KMS-11 (cell line): Measurements from ENCODE around the gene POLR3GL.
A peak's percentile ranks its signal among the peaks of the same experiment; 100 is the strongest.

Experiments used
- H2AFZ ChIP-seq: fragments of 200-600 bp; sonication (generic); 2 replicates; pipeline ENCODE4 v1.6.1; 2016; ENCODE audit warnings: antibody characterized with exemption, mixed run types, low read depth
- H3K27ac ChIP-seq: fragments of 200-600 bp; sonication (generic); 2 replicates; pipeline ENCODE4 v1.6.1; 2016; ENCODE audit warnings: mild to moderate bottlenecking, mixed run types
- H3K27me3 ChIP-seq: fragments of 200-600 bp; sonication (generic); 2 replicates; pipeline ENCODE4 v1.6.1; 2017; ENCODE audit warnings: mild to moderate bottlenecking, low read depth, mixed run types, moderate library complexity; ENCODE audit not compliant: insufficient read depth
- H3K36me3 ChIP-seq: fragments of 200-600 bp; sonication (generic); 2 replicates; pipeline ENCODE4 v1.6.1; 2017; ENCODE audit warnings: mild to moderate bottlenecking, mixed run types; ENCODE audit not compliant: insufficient read depth
- H3K4me1 ChIP-seq: fragments of 200-600 bp; sonication (generic); 2 replicates; pipeline ENCODE4 v1.6.1; 2016; ENCODE audit warnings: mild to moderate bottlenecking, low read depth, mixed run types; ENCODE audit not compliant: poor library complexity, severe bottlenecking
- H3K4me2 ChIP-seq: fragments of 200-600 bp; sonication (generic); 2 replicates; pipeline ENCODE4 v1.7.0; 2016; ENCODE audit warnings: mild to moderate bottlenecking, mixed run types
- H3K4me3 ChIP-seq: fragments of 200-600 bp; sonication (generic); IDR thresholded peaks from 2 replicates; pipeline ENCODE4 v1.6.1; 2017; ENCODE audit warnings: low read depth, low read length, mixed read lengths; ENCODE audit not compliant: insufficient read depth
- H3K79me2 ChIP-seq: fragments of 200-600 bp; sonication (generic); 2 replicates; pipeline ENCODE4 v1.6.1; 2016; ENCODE audit warnings: low read depth, mixed run types; ENCODE audit not compliant: insufficient read depth
- H3K9ac ChIP-seq: fragments of 200-600 bp; sonication (generic); 2 replicates; pipeline ENCODE4 v1.6.1; 2016; ENCODE audit warnings: mild to moderate bottlenecking, mixed run types
- H4K20me1 ChIP-seq: fragments of 200-600 bp; sonication (generic); 2 replicates; pipeline ENCODE4 v1.6.1; 2016; ENCODE audit warnings: mild to moderate bottlenecking, mixed run types; ENCODE audit not compliant: insufficient read depth
- TF ChIP-seq, protein P1 (sequence below): fragments of 200-600 bp; sonication (generic); conservative IDR thresholded peaks from 2 replicates; pipeline ENCODE4 v1.6.1; 2017; ENCODE audit warnings: low read depth, mild to moderate bottlenecking, antibody characterized with exemption, low read length, moderate library complexity, mixed read lengths

Gene POLR3GL, protein sequence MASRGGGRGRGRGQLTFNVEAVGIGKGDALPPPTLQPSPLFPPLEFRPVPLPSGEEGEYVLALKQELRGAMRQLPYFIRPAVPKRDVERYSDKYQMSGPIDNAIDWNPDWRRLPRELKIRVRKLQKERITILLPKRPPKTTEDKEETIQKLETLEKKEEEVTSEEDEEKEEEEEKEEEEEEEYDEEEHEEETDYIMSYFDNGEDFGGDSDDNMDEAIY

DNA sequence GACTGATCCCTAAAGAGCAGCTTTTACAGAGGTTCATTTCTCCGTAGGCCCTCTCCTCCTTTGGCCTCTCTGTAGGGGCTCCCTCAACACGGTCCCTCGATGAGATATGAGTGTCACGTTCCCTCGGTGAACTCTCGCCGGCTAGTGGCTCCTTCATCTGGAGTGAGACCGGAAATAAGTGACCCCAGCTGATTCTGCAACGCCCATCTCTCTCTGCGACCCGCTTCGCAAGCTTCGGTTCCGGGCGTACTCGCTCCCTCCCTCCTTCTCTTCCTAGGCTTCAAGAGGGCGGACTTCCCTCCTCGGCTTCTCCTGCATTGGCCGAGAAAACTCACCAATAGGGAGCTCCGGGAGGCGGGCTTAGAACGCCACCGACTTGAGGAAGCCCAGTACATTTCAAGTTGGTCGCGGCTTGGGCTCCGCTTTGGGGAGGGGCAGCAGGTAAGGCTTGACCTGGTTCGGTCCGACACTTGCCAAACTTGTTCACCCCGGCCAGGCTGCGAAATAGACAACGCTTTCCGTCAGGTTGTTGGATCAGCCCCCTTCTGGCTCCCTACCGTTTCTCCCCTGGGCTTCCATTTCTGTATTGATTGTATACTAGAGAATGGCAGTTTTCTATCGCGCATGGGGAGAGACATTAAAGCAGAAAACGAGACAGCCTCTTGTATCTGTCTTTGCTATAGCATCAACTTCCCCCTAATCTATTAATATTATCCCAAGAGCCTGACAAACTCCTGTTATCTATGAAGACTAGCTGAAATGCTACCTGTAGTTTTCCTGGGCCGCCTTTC, at the start of gene POLR3GL, which contains the start of gene ANKRD34A:
Gene POLR3GL, plus strand, starts transcription at position 363 of the 791 bp plus-strand sequence. CDS start 10,176 bp downstream, outside the sequence.
Gene ANKRD34A, minus strand, starts transcription at position 248 of the 791 bp plus-strand sequence. CDS start 2,816 bp downstream, outside the sequence.
- TF ChIP-seq, protein P1, sequence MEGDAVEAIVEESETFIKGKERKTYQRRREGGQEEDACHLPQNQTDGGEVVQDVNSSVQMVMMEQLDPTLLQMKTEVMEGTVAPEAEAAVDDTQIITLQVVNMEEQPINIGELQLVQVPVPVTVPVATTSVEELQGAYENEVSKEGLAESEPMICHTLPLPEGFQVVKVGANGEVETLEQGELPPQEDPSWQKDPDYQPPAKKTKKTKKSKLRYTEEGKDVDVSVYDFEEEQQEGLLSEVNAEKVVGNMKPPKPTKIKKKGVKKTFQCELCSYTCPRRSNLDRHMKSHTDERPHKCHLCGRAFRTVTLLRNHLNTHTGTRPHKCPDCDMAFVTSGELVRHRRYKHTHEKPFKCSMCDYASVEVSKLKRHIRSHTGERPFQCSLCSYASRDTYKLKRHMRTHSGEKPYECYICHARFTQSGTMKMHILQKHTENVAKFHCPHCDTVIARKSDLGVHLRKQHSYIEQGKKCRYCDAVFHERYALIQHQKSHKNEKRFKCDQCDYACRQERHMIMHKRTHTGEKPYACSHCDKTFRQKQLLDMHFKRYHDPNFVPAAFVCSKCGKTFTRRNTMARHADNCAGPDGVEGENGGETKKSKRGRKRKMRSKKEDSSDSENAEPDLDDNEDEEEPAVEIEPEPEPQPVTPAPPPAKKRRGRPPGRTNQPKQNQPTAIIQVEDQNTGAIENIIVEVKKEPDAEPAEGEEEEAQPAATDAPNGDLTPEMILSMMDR: 0 out of 2 replicates have a peak, but pooled peaks have one; percentile 22
- H3K4me2 ChIP-seq: peak within 1 kb of the TSS; percentile 88
- H3K9ac ChIP-seq: peak within 1 kb of the TSS; percentile 33; the same call in 1 of the 2 replicates
- no peaks in the 10 kb centered on the region for H3K36me3 ChIP-seq
- H3K27me3 ChIP-seq: no peaks in the 10 kb centered on the region
- H3K27ac ChIP-seq: peak within 1 kb of the TSS; percentile 4; the same call in 1 of the 2 replicates
- H3K4me1 ChIP-seq: peaks cover 21% of the 10 kb centered on the region
- H2AFZ ChIP-seq: peak within 1 kb of the TSS; percentile 72
- no peaks in the 10 kb centered on the region for H4K20me1 ChIP-seq
- peak within 1 kb of the TSS; percentile 100 for H3K4me3 ChIP-seq
- H3K79me2 ChIP-seq: no peaks in the 10 kb centered on the region

DNA sequence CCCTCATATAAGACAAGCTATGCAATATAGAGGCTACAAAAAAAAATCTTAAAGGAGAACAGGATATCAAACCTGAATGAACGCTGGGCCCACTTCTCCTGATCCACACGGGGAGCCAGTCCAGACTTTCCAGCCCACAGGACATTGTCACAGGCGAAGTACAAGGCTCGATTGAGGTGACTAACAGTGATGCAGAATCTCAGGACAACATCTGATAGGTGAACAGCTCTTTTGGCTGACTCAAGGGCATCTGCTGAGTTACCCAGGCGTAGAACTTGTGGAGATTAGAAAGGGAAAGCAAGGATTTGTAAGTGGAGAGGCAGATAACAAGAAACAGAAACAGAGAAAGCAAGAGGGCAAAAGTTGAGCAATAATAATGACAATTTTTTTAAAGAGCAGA, 47.7 kb upstream of the POLR3GL start:
- Histone ChIP-seq H3K36me3 (no peaks in the 10 kb centered on the region), H4K20me1 (no peaks in the 10 kb centered on the region), H3K27me3 (no peaks in the 10 kb centered on the region), H2AFZ (no peak overlapping the region), H3K4me1 (peaks cover 24% of the 10 kb centered on the region), H3K4me2 (no peak overlapping the region; the same call in 1 of the 2 replicates), H3K4me3 (no peak overlapping the region), H3K27ac (no peak overlapping the region), H3K79me2 (no peaks in the 10 kb centered on the region), H3K9ac (no peak overlapping the region)
- TF ChIP-seq, protein P1: no peak

DNA sequence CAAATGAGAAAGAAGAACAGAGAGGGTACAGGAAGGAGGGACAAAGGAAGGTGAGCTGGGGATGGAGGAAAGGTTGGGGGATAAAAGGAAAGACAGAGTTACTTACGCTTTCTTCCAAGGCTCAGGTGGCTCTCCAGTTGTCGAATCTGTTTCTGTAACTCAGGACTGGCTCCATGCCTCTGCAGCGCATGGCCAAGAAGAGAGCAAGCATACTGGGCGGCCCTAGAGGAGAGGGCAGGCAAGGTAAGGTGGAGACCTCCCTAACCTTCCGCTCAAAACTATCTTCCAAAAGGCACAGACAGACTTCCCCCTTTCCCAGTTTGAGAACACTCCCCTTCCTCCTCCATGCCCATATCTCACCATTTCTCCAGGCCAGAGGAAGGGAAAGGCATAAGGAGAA, 46.9 kb upstream of the POLR3GL start:
- H3K27ac ChIP-seq: no peak overlapping the region
- peak overlapping the region; percentile 46; the same call in 1 of the 2 replicates for H3K9ac ChIP-seq
- H3K4me3 ChIP-seq: peak overlapping the region; percentile 98
- no peaks in the 10 kb centered on the region for H3K79me2 ChIP-seq
- peaks cover 24% of the 10 kb centered on the region for H3K4me1 ChIP-seq
- H2AFZ ChIP-seq: peak overlapping the region; percentile 77; the same call in 1 of the 2 replicates
- no peaks in the 10 kb centered on the region for H3K36me3 ChIP-seq
- peak overlapping the region; percentile 86 for H3K4me2 ChIP-seq
- TF ChIP-seq, protein P1: no peak
- H4K20me1 ChIP-seq: no peaks in the 10 kb centered on the region
- no peaks in the 10 kb centered on the region for H3K27me3 ChIP-seq

DNA sequence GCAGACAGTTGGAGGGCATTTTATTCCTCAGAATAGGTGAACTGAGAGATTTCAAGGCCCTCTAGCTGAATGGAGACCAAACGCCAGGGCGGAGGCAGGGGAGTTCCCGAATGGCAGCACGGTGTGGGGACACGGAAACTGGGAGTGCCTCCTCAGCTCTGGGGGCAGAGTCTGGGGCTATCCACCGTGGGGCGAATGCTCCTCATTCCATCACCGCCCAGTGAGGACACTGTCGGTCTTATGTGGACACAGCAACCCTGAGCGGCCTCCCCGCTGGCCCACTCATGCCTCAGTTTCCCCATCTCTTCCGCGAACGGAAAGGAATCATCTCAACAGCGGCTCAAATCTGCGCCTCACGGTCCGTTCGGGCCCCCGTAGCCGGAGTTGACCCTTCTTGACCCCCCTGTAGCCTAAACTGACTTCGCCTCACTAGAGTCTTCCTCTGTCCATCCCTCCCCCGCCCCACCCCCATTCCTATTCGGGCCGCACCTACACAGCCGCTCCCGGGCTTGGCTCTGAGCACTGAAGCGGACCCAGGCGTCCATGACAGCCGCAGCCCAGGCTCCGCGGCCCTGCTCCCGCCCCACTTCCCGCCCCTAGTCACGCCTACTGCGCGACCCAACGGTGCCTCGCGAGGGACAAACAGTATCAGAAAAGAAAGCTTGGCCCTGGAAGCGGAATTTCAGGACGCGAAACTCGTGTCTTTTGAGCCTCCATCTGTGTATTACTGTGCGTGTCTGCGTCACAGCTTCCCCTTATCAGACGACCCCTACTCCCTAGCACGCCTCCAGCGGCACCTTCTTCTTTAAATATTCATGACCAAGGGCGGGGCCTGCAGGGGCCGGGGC, 46.1 kb upstream of the POLR3GL start, which contains the start of gene PEX11B:
Gene PEX11B, minus strand, starts transcription at position 574 of the 848 bp plus-strand sequence. Its CDS starts 29 bp downstream, at position 545.
- peak within 1 kb of the TSS; percentile 86 for H3K4me2 ChIP-seq
- H3K27me3 ChIP-seq: no peaks in the 10 kb centered on the region
- H3K4me1 ChIP-seq: peaks cover 24% of the 10 kb centered on the region
- H3K4me3 ChIP-seq: peak within 1 kb of the TSS; percentile 98
- TF ChIP-seq, protein P1: peak; percentile 22; the same call in 1 of the 2 replicates
- H3K79me2 ChIP-seq: no peaks in the 10 kb centered on the region
- peak within 1 kb of the TSS; percentile 38 for H3K27ac ChIP-seq
- peak within 1 kb of the TSS; percentile 77 for H2AFZ ChIP-seq
- no peaks in the 10 kb centered on the region for H4K20me1 ChIP-seq
- H3K36me3 ChIP-seq: no peaks in the 10 kb centered on the region
- peak within 1 kb of the TSS; percentile 46 for H3K9ac ChIP-seq
